Measurements from ENCODE around the gene RIMS4. TPM values are rescaled to one million over a fixed set of nuclear protein-coding genes. Genes with fewer than 3 reads are reported as not detected.
A peak's percentile ranks its signal among the peaks of the same experiment; 100 is the strongest.

The RIMS4 gene
- total and polyA plus RNA-seq, 7 donors, result 0.01 to 0.73 (median 0.16) TPM

DNA sequence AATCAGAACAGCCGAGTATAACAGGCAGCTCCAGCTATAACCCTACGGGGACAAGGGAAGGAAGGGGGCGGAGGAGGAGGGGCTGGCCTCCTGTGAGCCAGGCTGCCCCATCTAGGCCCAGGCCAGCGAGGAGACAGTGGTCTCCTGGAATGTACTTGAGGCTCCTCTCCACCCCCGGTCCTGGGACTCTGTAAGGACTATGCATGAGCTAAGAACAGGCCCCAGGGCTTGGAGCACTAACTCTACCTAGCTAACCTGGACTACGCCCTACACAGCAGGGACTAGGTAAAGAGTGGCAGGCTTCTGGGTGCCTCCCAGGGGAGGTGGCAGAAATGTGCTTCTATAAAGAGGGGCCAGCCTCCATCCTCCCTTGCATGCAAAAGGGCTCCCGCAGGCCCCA, 55.8 kb downstream of the RIMS4 start:
- H3K9me3 ChIP-seq, result no peaks in the 10 kb centered on the region
- no peaks in the 10 kb centered on the region for H3K4me1 ChIP-seq
- H3K4me3 ChIP-seq, result no peak overlapping the region
- TF ChIP-seq, protein P1, sequence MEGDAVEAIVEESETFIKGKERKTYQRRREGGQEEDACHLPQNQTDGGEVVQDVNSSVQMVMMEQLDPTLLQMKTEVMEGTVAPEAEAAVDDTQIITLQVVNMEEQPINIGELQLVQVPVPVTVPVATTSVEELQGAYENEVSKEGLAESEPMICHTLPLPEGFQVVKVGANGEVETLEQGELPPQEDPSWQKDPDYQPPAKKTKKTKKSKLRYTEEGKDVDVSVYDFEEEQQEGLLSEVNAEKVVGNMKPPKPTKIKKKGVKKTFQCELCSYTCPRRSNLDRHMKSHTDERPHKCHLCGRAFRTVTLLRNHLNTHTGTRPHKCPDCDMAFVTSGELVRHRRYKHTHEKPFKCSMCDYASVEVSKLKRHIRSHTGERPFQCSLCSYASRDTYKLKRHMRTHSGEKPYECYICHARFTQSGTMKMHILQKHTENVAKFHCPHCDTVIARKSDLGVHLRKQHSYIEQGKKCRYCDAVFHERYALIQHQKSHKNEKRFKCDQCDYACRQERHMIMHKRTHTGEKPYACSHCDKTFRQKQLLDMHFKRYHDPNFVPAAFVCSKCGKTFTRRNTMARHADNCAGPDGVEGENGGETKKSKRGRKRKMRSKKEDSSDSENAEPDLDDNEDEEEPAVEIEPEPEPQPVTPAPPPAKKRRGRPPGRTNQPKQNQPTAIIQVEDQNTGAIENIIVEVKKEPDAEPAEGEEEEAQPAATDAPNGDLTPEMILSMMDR (IDR thresholded peaks at IDR 0.05), result no peak
- ATAC-seq (no peak), DNase-seq (no peak)
- no peak overlapping the region for H3K27ac ChIP-seq
- 66 to 73% (median 69%) methylated on average over 7 of the region's 7 CpGs for WGBS, 3 donors
- H3K27me3 ChIP-seq (ENCODE audit: insufficient read depth in 3 of 3, low read length in 2 of 3), result peaks cover 0 to 26% (median 4%) of the 10 kb centered on the region in 3 donors
- intact Hi-C loops (cut with DNase I), result loop anchor here in 1 of 2 donors (5.0 kb wide), 1 partner anchor 48 kb away; no protein-coding TSS in a partner anchor
- H3K36me3 ChIP-seq (ENCODE audit: insufficient read depth in 1 of 2, low read depth in 1 of 2), result no peaks in the 10 kb centered on the region

DNA sequence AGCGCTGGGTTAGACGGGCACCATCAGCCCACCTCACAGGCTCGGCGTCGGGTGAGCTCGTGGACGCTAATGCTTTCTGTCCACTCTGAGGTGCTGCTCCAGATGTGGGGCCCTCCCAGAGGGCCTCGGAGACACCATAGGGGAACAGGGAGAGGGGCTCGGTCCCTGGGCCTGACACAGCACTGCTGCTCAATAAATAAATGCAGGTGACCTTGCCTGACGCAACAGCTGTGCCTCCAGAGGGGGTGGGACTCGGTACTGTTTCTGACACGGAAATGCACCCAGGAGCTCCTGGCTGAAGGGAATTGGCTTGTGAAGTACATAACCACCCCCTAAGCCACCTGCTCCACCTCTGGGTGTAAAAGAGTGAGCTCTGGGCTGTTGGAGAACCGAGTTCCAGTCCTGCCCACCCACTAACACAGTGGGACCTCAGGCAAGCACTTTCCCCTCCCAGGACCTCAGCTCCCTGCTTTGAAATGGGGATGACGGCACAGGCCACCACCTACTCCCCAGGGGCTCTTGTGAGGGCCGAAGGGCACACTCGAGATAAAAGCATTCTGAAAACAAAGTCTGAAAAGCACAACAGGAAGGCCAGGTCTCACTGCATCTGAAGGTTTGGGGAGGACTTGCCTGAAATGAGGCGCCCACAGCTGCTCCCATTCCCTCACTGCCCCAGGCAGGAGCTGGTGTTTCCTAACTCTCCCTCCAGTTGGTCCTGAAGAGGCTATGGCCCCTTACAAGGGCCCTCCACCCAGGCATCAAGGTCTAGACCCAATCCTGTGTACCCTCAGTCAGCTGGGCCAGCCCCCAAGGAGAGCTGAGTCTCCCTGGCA, 58.0 kb downstream of the RIMS4 start:
- TF ChIP-seq, protein P1 (IDR thresholded peaks at IDR 0.05), result no peak
- H3K4me3 ChIP-seq, result no peak overlapping the region
- H3K27me3 ChIP-seq (ENCODE audit: insufficient read depth in 3 of 3, low read length in 2 of 3), result peaks cover 0 to 26% (median 4%) of the 10 kb centered on the region in 3 donors
- intact Hi-C loops (cut with DNase I), result loop anchor here in 1 of 2 donors (5.0 kb wide), 1 partner anchor 50 kb away; no protein-coding TSS in a partner anchor
- no peaks in the 10 kb centered on the region for H3K4me1 ChIP-seq
- 66 to 75% (median 74%) methylated on average over 16 to 17 of the region's 17 CpGs for WGBS, 3 donors
- ATAC-seq, result no peak
- no peaks in the 10 kb centered on the region for H3K36me3 ChIP-seq (ENCODE audit: insufficient read depth in 1 of 2, low read depth in 1 of 2)
- DNase-seq, result no peak
- H3K9me3 ChIP-seq, result no peaks in the 10 kb centered on the region
- no peak overlapping the region for H3K27ac ChIP-seq

DNA sequence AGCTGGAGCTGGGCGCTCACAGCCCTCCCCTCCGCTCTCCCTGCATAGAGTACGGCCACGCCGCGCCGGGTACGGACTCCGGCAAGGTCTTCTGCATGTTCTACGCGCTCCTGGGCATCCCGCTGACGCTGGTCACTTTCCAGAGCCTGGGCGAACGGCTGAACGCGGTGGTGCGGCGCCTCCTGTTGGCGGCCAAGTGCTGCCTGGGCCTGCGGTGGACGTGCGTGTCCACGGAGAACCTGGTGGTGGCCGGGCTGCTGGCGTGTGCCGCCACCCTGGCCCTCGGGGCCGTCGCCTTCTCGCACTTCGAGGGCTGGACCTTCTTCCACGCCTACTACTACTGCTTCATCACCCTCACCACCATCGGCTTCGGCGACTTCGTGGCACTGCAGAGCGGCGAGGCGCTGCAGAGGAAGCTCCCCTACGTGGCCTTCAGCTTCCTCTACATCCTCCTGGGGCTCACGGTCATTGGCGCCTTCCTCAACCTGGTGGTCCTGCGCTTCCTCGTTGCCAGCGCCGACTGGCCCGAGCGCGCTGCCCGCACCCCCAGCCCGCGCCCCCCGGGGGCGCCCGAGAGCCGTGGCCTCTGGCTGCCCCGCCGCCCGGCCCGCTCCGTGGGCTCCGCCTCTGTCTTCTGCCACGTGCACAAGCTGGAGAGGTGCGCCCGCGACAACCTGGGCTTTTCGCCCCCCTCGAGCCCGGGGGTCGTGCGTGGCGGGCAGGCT, 60.1 kb downstream of the RIMS4 start:
- peak in 1 of 2 donors; percentile 58 for DNase-seq
- TF ChIP-seq, protein P1 (IDR thresholded peaks at IDR 0.05), result peak; percentile 41
- Histone ChIP-seq H3K4me3 (peak overlapping the region; percentile 22), H3K9me3 (no peaks in the 10 kb centered on the region), H3K27me3 (ENCODE audit: insufficient read depth in 3 of 3, low read length in 2 of 3) (peaks cover 0 to 44% (median 4%) of the 10 kb centered on the region in 3 donors), H3K4me1 (peaks cover 11% of the 10 kb centered on the region), H3K36me3 (ENCODE audit: insufficient read depth in 1 of 2, low read depth in 1 of 2) (no peaks in the 10 kb centered on the region), H3K27ac (no peak overlapping the region)
- peak in 1 of 4 donors; percentile 66 for ATAC-seq
- intact Hi-C loops (cut with DNase I), result loop anchor here in 1 of 2 donors (5.0 kb wide), 1 partner anchor 52 kb away; no protein-coding TSS in a partner anchor
- WGBS, 3 donors, result 31 to 64% (median 55%) methylated on average over 54 to 73 of the region's 73 CpGs

DNA sequence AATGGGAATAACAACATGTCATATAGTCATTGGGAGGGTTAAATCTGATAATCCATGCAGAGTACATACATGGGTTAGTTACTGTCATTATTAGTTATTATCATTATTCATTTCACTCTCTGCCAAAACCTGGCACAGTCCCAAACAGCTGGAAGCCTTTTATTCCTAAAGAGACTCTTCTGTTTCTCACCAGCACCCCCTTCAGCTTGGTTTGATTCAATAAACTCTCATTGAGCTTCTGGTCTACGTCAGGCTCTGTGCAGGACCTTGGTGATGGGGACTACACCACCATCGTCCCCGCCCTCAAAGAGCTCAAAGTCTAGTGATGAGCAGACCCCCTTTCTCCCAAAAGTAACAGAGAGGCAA, 62.4 kb downstream of the RIMS4 start:
- DNase-seq, result peak in 1 of 2 donors; percentile 19
- no peak for ATAC-seq
- Histone ChIP-seq H3K27me3 (ENCODE audit: insufficient read depth in 3 of 3, low read length in 2 of 3) (peaks cover 0 to 44% (median 4%) of the 10 kb centered on the region in 3 donors), H3K36me3 (ENCODE audit: insufficient read depth in 1 of 2, low read depth in 1 of 2) (no peaks in the 10 kb centered on the region), H3K9me3 (no peaks in the 10 kb centered on the region), H3K27ac (no peak overlapping the region), H3K4me3 (no peak overlapping the region), H3K4me1 (peaks cover 11% of the 10 kb centered on the region)
- TF ChIP-seq, protein P1 (IDR thresholded peaks at IDR 0.05), result no peak
- intact Hi-C loops (cut with DNase I), result loop anchor here (2.0 to 5.0 kb wide), 2 partner anchors 64 to 119 kb away; partner anchors contain the start of gene RIMS4 (in 1 of the 2)
- 82 to 90% (median 84%) methylated on average over 3 of the region's 3 CpGs for WGBS, 3 donors
